ENCODE data around the gene CSPG4.
"Not testable (repeated sequence)": the region's sequence is repeated elsewhere in the genome, so short reads cannot be mapped to it uniquely, and the experiment has no call there.

- not testable (repeated sequence) for TF ChIP-seq CTCF, EP300, POLR2A (IDR thresholded peaks at IDR 0.05)
Measured at GRCh38 chr15:75692311-75692710, 20.3 kb downstream of the CSPG4 start.

All from ovary (tissue), 3 donors.